ENCODE measurements around the gene POC5.
"Not testable (repeated sequence)": the region's sequence is repeated elsewhere in the genome, so short reads cannot be mapped to it uniquely, and the experiment has no call there.

The POC5 gene

GRCh38 chr5:75734913-75735789 is 17.9 kb upstream of the POC5 start:
- no peaks in the 10 kb centered on the region for H3K4me1 ChIP-seq (ENCODE audit: control insufficient read depth, insufficient read depth, low read depth, low read length)
- no peaks in the 10 kb centered on the region for H3K36me3 ChIP-seq (ENCODE audit: control insufficient read depth in 1 of 2, insufficient read depth in 2 of 2, low read depth in 1 of 2, low read length in 2 of 2)
- H2BK12ac ChIP-seq (ENCODE audit: low read length in 2 of 2): no peak overlapping the region
- H3K79me1 ChIP-seq (replicated peaks; ENCODE audit: low read length, poor library complexity, severe bottlenecking): no peaks in the 10 kb centered on the region
- H4K8ac ChIP-seq (ENCODE audit: low read length): no peak overlapping the region
- 65% methylated on average over 5 of the region's 6 CpGs for WGBS
- H3K4ac ChIP-seq (ENCODE audit: low read depth in 1 of 2, low read length in 2 of 2): no peak overlapping the region
- H3K4me2 ChIP-seq (ENCODE audit: low read length, poor library complexity, severe bottlenecking): no peak overlapping the region
- no peaks in the 10 kb centered on the region for H3K9me3 ChIP-seq (ENCODE audit: control insufficient read depth, low read length)
- H3K27me3 ChIP-seq (ENCODE audit: control insufficient read depth in 1 of 2, insufficient read depth in 1 of 2, low read length in 2 of 2): peaks cover 0 to 9% of the 10 kb centered on the region in 2 experiments
- no peak overlapping the region for H2BK120ac ChIP-seq (ENCODE audit: low read depth, low read length)
- H3K23ac ChIP-seq (ENCODE audit: low read length in 2 of 2): no peak overlapping the region
- H3K9ac ChIP-seq (ENCODE audit: low read length): no peak overlapping the region
- H3K27ac ChIP-seq (ENCODE audit: low read length, poor library complexity, severe bottlenecking): no peak overlapping the region
- H2AFZ ChIP-seq (ENCODE audit: low read depth, low read length): no peak overlapping the region
- no peak overlapping the region for H2BK15ac ChIP-seq (ENCODE audit: low read depth, poor library complexity, severe bottlenecking)
- no peak overlapping the region for H4K91ac ChIP-seq (ENCODE audit: low read length)
- H2BK5ac ChIP-seq (ENCODE audit: low read depth, low read length, poor library complexity, severe bottlenecking): no peak overlapping the region
- DNase-seq: peak; percentile 18
- H3K18ac ChIP-seq (ENCODE audit: low read depth in 1 of 2, low read length in 2 of 2): no peak overlapping the region
- H3K14ac ChIP-seq (ENCODE audit: low read length in 2 of 2): no peak overlapping the region
- no peak overlapping the region for H3K4me3 ChIP-seq (ENCODE audit: insufficient read depth in 1 of 2, low read depth in 1 of 2, low read length in 2 of 2)
- no peak overlapping the region for H2AK5ac ChIP-seq (ENCODE audit: low read length, severe bottlenecking)

- no peak for DNase-seq
- no peak overlapping the region for H2AFZ ChIP-seq (ENCODE audit: low read depth, low read length)
- H3K14ac ChIP-seq (ENCODE audit: low read length in 2 of 2): no peak overlapping the region
- no peak overlapping the region for H3K4ac ChIP-seq (ENCODE audit: low read depth in 1 of 2, low read length in 2 of 2)
- H3K4me1 ChIP-seq (ENCODE audit: control insufficient read depth, insufficient read depth, low read depth, low read length): no peaks in the 10 kb centered on the region
- no peak overlapping the region for H2BK120ac ChIP-seq (ENCODE audit: low read depth, low read length)
- no peaks in the 10 kb centered on the region for H3K9me3 ChIP-seq (ENCODE audit: control insufficient read depth, low read length)
- no peak overlapping the region for H3K18ac ChIP-seq (ENCODE audit: low read depth in 1 of 2, low read length in 2 of 2)
- H3K27me3 ChIP-seq (ENCODE audit: control insufficient read depth in 1 of 2, insufficient read depth in 1 of 2, low read length in 2 of 2): peaks cover 0 to 9% of the 10 kb centered on the region in 2 experiments
- no peak overlapping the region for H4K8ac ChIP-seq (ENCODE audit: low read length)
- H3K4me2 ChIP-seq (ENCODE audit: low read length, poor library complexity, severe bottlenecking): no peak overlapping the region
- H3K4me3 ChIP-seq (ENCODE audit: insufficient read depth in 1 of 2, low read depth in 1 of 2, low read length in 2 of 2): no peak overlapping the region
- no peak overlapping the region for H2BK5ac ChIP-seq (ENCODE audit: low read depth, low read length, poor library complexity, severe bottlenecking)
- no peak overlapping the region for H3K23ac ChIP-seq (ENCODE audit: low read length in 2 of 2)
- H3K27ac ChIP-seq (ENCODE audit: low read length, poor library complexity, severe bottlenecking): no peak overlapping the region
- no peak overlapping the region for H2BK12ac ChIP-seq (ENCODE audit: low read length in 2 of 2)
- H2AK5ac ChIP-seq (ENCODE audit: low read length, severe bottlenecking): no peak overlapping the region
- no peak overlapping the region for H2BK15ac ChIP-seq (ENCODE audit: low read depth, poor library complexity, severe bottlenecking)
- H3K79me1 ChIP-seq (replicated peaks; ENCODE audit: low read length, poor library complexity, severe bottlenecking): no peaks in the 10 kb centered on the region
- H4K91ac ChIP-seq (ENCODE audit: low read length): no peak overlapping the region
- H3K9ac ChIP-seq (ENCODE audit: low read length): no peak overlapping the region
- no CpG with 5 or more reads among the region's 1 CpG for WGBS
- no peaks in the 10 kb centered on the region for H3K36me3 ChIP-seq (ENCODE audit: control insufficient read depth in 1 of 2, insufficient read depth in 2 of 2, low read depth in 1 of 2, low read length in 2 of 2)
Measured at GRCh38 chr5:75733767-75734166, 16.5 kb upstream of the POC5 start.

- not testable (repeated sequence) for H4K8ac ChIP-seq (ENCODE audit: low read length); H3K36me3 ChIP-seq (ENCODE audit: control insufficient read depth in 1 of 2, insufficient read depth in 2 of 2, low read depth in 1 of 2, low read length in 2 of 2); H3K4me3 ChIP-seq (ENCODE audit: insufficient read depth in 1 of 2, low read depth in 1 of 2, low read length in 2 of 2); H2BK12ac ChIP-seq (ENCODE audit: low read length in 2 of 2); H3K14ac ChIP-seq (ENCODE audit: low read length in 2 of 2); H2BK5ac ChIP-seq (ENCODE audit: low read depth, low read length, poor library complexity, severe bottlenecking); H3K4ac ChIP-seq (ENCODE audit: low read depth in 1 of 2, low read length in 2 of 2); H3K18ac ChIP-seq (ENCODE audit: low read depth in 1 of 2, low read length in 2 of 2); H2AK5ac ChIP-seq (ENCODE audit: low read length, severe bottlenecking); H3K79me1 ChIP-seq (replicated peaks; ENCODE audit: low read length, poor library complexity, severe bottlenecking); H2BK15ac ChIP-seq (ENCODE audit: low read depth, poor library complexity, severe bottlenecking); H3K4me2 ChIP-seq (ENCODE audit: low read length, poor library complexity, severe bottlenecking); H4K91ac ChIP-seq (ENCODE audit: low read length); H3K23ac ChIP-seq (ENCODE audit: low read length in 2 of 2); H3K27me3 ChIP-seq (ENCODE audit: control insufficient read depth in 1 of 2, insufficient read depth in 1 of 2, low read length in 2 of 2); DNase-seq; H3K9me3 ChIP-seq (ENCODE audit: control insufficient read depth, low read length); H2BK120ac ChIP-seq (ENCODE audit: low read depth, low read length); H3K27ac ChIP-seq (ENCODE audit: low read length, poor library complexity, severe bottlenecking); H2AFZ ChIP-seq (ENCODE audit: low read depth, low read length); H3K4me1 ChIP-seq (ENCODE audit: control insufficient read depth, insufficient read depth, low read depth, low read length); H3K9ac ChIP-seq (ENCODE audit: low read length)
- WGBS: 81% methylated on average over 4 of the region's 4 CpGs
Measured at GRCh38 chr5:75731515-75731914, 14.3 kb upstream of the POC5 start.

- H3K9ac ChIP-seq (ENCODE audit: low read length): no peak overlapping the region
- H2BK120ac ChIP-seq (ENCODE audit: low read depth, low read length): no peak overlapping the region
- H2AFZ ChIP-seq (ENCODE audit: low read depth, low read length): no peak overlapping the region
- no peaks in the 10 kb centered on the region for H3K4me1 ChIP-seq (ENCODE audit: control insufficient read depth, insufficient read depth, low read depth, low read length)
- H3K27ac ChIP-seq (ENCODE audit: low read length, poor library complexity, severe bottlenecking): no peak overlapping the region
- no peak overlapping the region for H2BK12ac ChIP-seq (ENCODE audit: low read length in 2 of 2)
- no peak overlapping the region for H2BK5ac ChIP-seq (ENCODE audit: low read depth, low read length, poor library complexity, severe bottlenecking)
- WGBS: 85% methylated on average over 2 of the region's 3 CpGs
- no peak overlapping the region for H3K4me3 ChIP-seq (ENCODE audit: insufficient read depth in 1 of 2, low read depth in 1 of 2, low read length in 2 of 2)
- no peak overlapping the region for H3K4me2 ChIP-seq (ENCODE audit: low read length, poor library complexity, severe bottlenecking)
- H3K4ac ChIP-seq (ENCODE audit: low read depth in 1 of 2, low read length in 2 of 2): no peak overlapping the region
- no peak overlapping the region for H2BK15ac ChIP-seq (ENCODE audit: low read depth, poor library complexity, severe bottlenecking)
- DNase-seq: no peak
- H2AK5ac ChIP-seq (ENCODE audit: low read length, severe bottlenecking): no peak overlapping the region
- no peaks in the 10 kb centered on the region for H3K79me1 ChIP-seq (replicated peaks; ENCODE audit: low read length, poor library complexity, severe bottlenecking)
- no peak overlapping the region for H3K18ac ChIP-seq (ENCODE audit: low read depth in 1 of 2, low read length in 2 of 2)
- no peak overlapping the region for H3K23ac ChIP-seq (ENCODE audit: low read length in 2 of 2)
- no peaks in the 10 kb centered on the region for H3K9me3 ChIP-seq (ENCODE audit: control insufficient read depth, low read length)
- H3K36me3 ChIP-seq (ENCODE audit: control insufficient read depth in 1 of 2, insufficient read depth in 2 of 2, low read depth in 1 of 2, low read length in 2 of 2): no peaks in the 10 kb centered on the region
- H3K14ac ChIP-seq (ENCODE audit: low read length in 2 of 2): no peak overlapping the region
- H3K27me3 ChIP-seq (ENCODE audit: control insufficient read depth in 1 of 2, insufficient read depth in 1 of 2, low read length in 2 of 2): peaks cover 0 to 4% of the 10 kb centered on the region in 2 experiments
- H4K91ac ChIP-seq (ENCODE audit: low read length): no peak overlapping the region
- H4K8ac ChIP-seq (ENCODE audit: low read length): no peak overlapping the region
Measured at GRCh38 chr5:75729321-75729720, 12.1 kb upstream of the POC5 start.

All from mesenchymal stem cell (in vitro differentiated cells and primary cell).